Endodermal cell (in vitro differentiated cells): Measurements from ENCODE around the gene PPM1B. TPM values are rescaled to one million over a fixed set of nuclear protein-coding genes. Genes with fewer than 3 reads are reported as not detected.

Experiments used
- DNase-seq: peaks from one replicate; pipeline ENCODE4 v3.0.0-alpha.2; 2017
- H3K27ac ChIP-seq: 2 replicates; pipeline ENCODE4 v1.5.1; 2013; ENCODE audit warnings: mild to moderate bottlenecking, low read depth, low read length, moderate library complexity
- H3K27me3 ChIP-seq: 2 replicates; pipeline ENCODE4 v1.6.1; 2013; ENCODE audit warnings: mild to moderate bottlenecking, low read length, moderate library complexity; ENCODE audit not compliant: insufficient read depth, control insufficient read depth, poor library complexity, severe bottlenecking
- H3K36me3 ChIP-seq: 2 replicates; pipeline ENCODE4 v1.7.0; 2013; ENCODE audit warnings: mild to moderate bottlenecking, low read length, moderate library complexity; ENCODE audit not compliant: control insufficient read depth, insufficient read depth
- H3K4me1 ChIP-seq: one replicate; pipeline ENCODE4 v1.7.0; 2013; ENCODE audit warnings: low read length; ENCODE audit not compliant: control insufficient read depth, insufficient read depth
- H3K4me3 ChIP-seq: 2 replicates; pipeline ENCODE4 v1.5.1; 2013; ENCODE audit warnings: mild to moderate bottlenecking, low read length, moderate library complexity
- H3K9ac ChIP-seq: 2 replicates; pipeline ENCODE4 v1.6.1; 2013; ENCODE audit warnings: mild to moderate bottlenecking, low read length, moderate library complexity; ENCODE audit not compliant: poor library complexity, severe bottlenecking; ENCODE audit errors: extremely low read depth
- H3K9me3 ChIP-seq: 2 replicates; pipeline ENCODE4 v1.6.1; 2013; ENCODE audit warnings: mild to moderate bottlenecking, low read length, moderate library complexity; ENCODE audit not compliant: control insufficient read depth
- H3K27ac Mint-ChIP-seq: 2 replicates; pipeline ENCODE4 v1.8.0; 2020; ENCODE audit warnings: mixed read lengths
- H3K27me3 Mint-ChIP-seq: 2 replicates; pipeline ENCODE4 v1.8.0; 2021; ENCODE audit warnings: mild to moderate bottlenecking, mixed read lengths; ENCODE audit not compliant: insufficient read depth
- H3K36me3 Mint-ChIP-seq: 2 replicates; pipeline ENCODE4 v1.8.0; 2020; ENCODE audit warnings: low read depth, mixed read lengths
- H3K4me1 Mint-ChIP-seq: 2 replicates; pipeline ENCODE4 v1.8.0; 2020; ENCODE audit warnings: mixed read lengths
- H3K4me3 Mint-ChIP-seq: 2 replicates; pipeline ENCODE4 v1.8.0; 2020; ENCODE audit warnings: mild to moderate bottlenecking, moderate library complexity, mixed read lengths
- H3K9me3 Mint-ChIP-seq: 2 replicates; pipeline ENCODE4 v1.8.0; 2020; ENCODE audit warnings: mild to moderate bottlenecking, mixed read lengths
- CTCF ChIP-seq: fragments of 200-600 bp; sonication (generic); conservative IDR thresholded peaks from 2 replicates; pipeline ENCODE4 v1.5.0; 2021; ENCODE audit warnings: antibody characterized with exemption, mild to moderate bottlenecking
- WGBS, 2 experiments: methylation state at CpG; one replicate each; pipeline versions ENCODE4 v1.1.5 to v1.1.7; 2013; ENCODE audit warnings: missing lambda C conversion rate in 2 of 2, mixed read lengths in 1 of 2; ENCODE audit not compliant: insufficient coverage in 1 of 2, insufficient read length in 1 of 2; 5-methylcytosine and 5-hydroxymethylcytosine counted together
- total RNA-seq, 2 donors: library from RNA; stranded (reverse); fragmentation: NEBNext Ultra II Directional in 1 of 2; extraction: Animal tissue kit (Norgen Biotek cat#: 25700) in 1 of 2; gene quantifications; 2 replicates in 1 of 2; 3 replicates in 1 of 2; pipeline ENCODE4 v1.2.1, GENCODE V29; 2021

Gene PPM1B
- total RNA-seq, 2 donors from 2014 or later: 54.9 to 70.5 TPM

- no peaks in the 10 kb centered on the region for H3K27me3 Mint-ChIP-seq
- DNase-seq: no peak
- Histone ChIP-seq H3K27me3 (no peaks in the 10 kb centered on the region), H3K9ac (no peak overlapping the region), H3K4me3 (no peak overlapping the region), H3K9me3 (no peaks in the 10 kb centered on the region), H3K4me1 (peaks cover 6% of the 10 kb centered on the region), H3K27ac (no peak overlapping the region), H3K36me3 (peaks cover 15% of the 10 kb centered on the region)
- TF ChIP-seq CTCF: no peak
- peaks cover 30% of the 10 kb centered on the region for H3K36me3 Mint-ChIP-seq
- H3K4me1 Mint-ChIP-seq: peaks cover 26% of the 10 kb centered on the region
- no peaks in the 10 kb centered on the region for H3K9me3 Mint-ChIP-seq
- H3K27ac Mint-ChIP-seq: no peak overlapping the region
- H3K4me3 Mint-ChIP-seq: no peak overlapping the region
Observed at GRCh38 chr2:44178950-44179349, 10.3 kb downstream of the PPM1B start.

GRCh38 chr2:44181648-44182047 is 13.0 kb downstream of the PPM1B start:
- H3K9ac ChIP-seq: no peak overlapping the region
- 100% methylated on average over 2 of the region's 2 CpGs for WGBS, 2 experiments
- H3K27me3 Mint-ChIP-seq: no peaks in the 10 kb centered on the region
- H3K4me1 ChIP-seq: no peaks in the 10 kb centered on the region
- H3K27me3 ChIP-seq: no peaks in the 10 kb centered on the region
- H3K36me3 Mint-ChIP-seq: peaks cover 39% of the 10 kb centered on the region
- no peak overlapping the region for H3K4me3 Mint-ChIP-seq
- TF ChIP-seq CTCF: no peak
- H3K9me3 ChIP-seq: no peaks in the 10 kb centered on the region
- no peak overlapping the region for H3K4me3 ChIP-seq
- H3K27ac Mint-ChIP-seq: no peak overlapping the region
- DNase-seq: no peak
- no peaks in the 10 kb centered on the region for H3K9me3 Mint-ChIP-seq
- H3K4me1 Mint-ChIP-seq: peaks cover 12% of the 10 kb centered on the region
- no peak overlapping the region for H3K27ac ChIP-seq
- H3K36me3 ChIP-seq: peaks cover 15% of the 10 kb centered on the region

- TF ChIP-seq CTCF: no peak
- Histone ChIP-seq H3K27ac (no peak overlapping the region), H3K27me3 (no peaks in the 10 kb centered on the region), H3K9ac (no peak overlapping the region), H3K4me3 (no peak overlapping the region), H3K36me3 (peaks cover 9% of the 10 kb centered on the region), H3K9me3 (peaks cover 4% of the 10 kb centered on the region), H3K4me1 (no peaks in the 10 kb centered on the region)
- DNase-seq: no peak
- H3K36me3 Mint-ChIP-seq: peaks cover 34% of the 10 kb centered on the region
- no peak overlapping the region for H3K4me3 Mint-ChIP-seq
- 88 to 89% methylated on average over 2 of the region's 3 CpGs for WGBS, 2 experiments
- peaks cover 17% of the 10 kb centered on the region for H3K4me1 Mint-ChIP-seq
- no peaks in the 10 kb centered on the region for H3K9me3 Mint-ChIP-seq
- H3K27ac Mint-ChIP-seq: peak overlapping the region; percentile 27
- no peaks in the 10 kb centered on the region for H3K27me3 Mint-ChIP-seq
Observed at GRCh38 chr2:44184106-44184505, 15.4 kb downstream of the PPM1B start.
